SK-N-SH treated with all-trans-retinoic acid at 6 μM for 48 hours (cell line): ENCODE measurements around the gene BABAM1.
A peak's percentile ranks its signal among the peaks of the same experiment; 100 is the strongest.

Experiments used
- ATAC-seq: fragments of 200-7000 bp; cut with Tn5 transposase; 3 replicates; pipeline ENCODE4 v1.9.1; 2020; ENCODE audit warnings: mild to moderate bottlenecking, moderate library complexity
- ARNTL ChIP-seq: fragments of 450-650 bp; formaldehyde crosslinking; IDR thresholded peaks from 2 replicates; pipeline ENCODE4 v1.5.0; 2020; ENCODE audit warnings: low read depth, mild to moderate bottlenecking, moderate library complexity, borderline replicate concordance
- BACH2 ChIP-seq: fragments of 250-450 bp; sonication (Bioruptor Pico); IDR thresholded peaks from 2 replicates; pipeline ENCODE4 v1.9.0; 2021; ENCODE audit warnings: mild to moderate bottlenecking, borderline replicate concordance
- CREB5 ChIP-seq: fragments of 250-450 bp; sonication (Bioruptor Pico); IDR thresholded peaks from 2 replicates; pipeline ENCODE4 v1.5.1; 2020; ENCODE audit warnings: low read depth, mild to moderate bottlenecking, moderate library complexity
- CSDC2 ChIP-seq: fragments of 250-450 bp; sonication (Bioruptor Pico); IDR thresholded peaks from 2 replicates; pipeline ENCODE4 v1.5.0; 2020; ENCODE audit warnings: mild to moderate bottlenecking, moderate library complexity
- CSRNP3 ChIP-seq: fragments of 250-450 bp; sonication (Bioruptor Pico); IDR thresholded peaks from 2 replicates; pipeline ENCODE4 v1.5.1; 2021; ENCODE audit warnings: mild to moderate bottlenecking, moderate library complexity
- ESRRG ChIP-seq: fragments of 250-450 bp; sonication (Bioruptor Pico); IDR thresholded peaks from 2 replicates; pipeline ENCODE4 v1.6.1; 2021; ENCODE audit warnings: mild to moderate bottlenecking
- GLIS3 ChIP-seq: fragments of 250-450 bp; sonication (Bioruptor Pico); IDR thresholded peaks from 2 replicates; pipeline ENCODE4 v1.5.0; 2020; ENCODE audit warnings: mild to moderate bottlenecking, moderate library complexity
- ISL1 ChIP-seq: fragments of 250-450 bp; sonication (Bioruptor Pico); IDR thresholded peaks from 2 replicates; pipeline ENCODE4 v2.1.2; 2022; ENCODE audit warnings: mild to moderate bottlenecking, moderate library complexity
- OSR1 ChIP-seq: fragments of 250-450 bp; sonication (Bioruptor Pico); IDR thresholded peaks from 2 replicates; pipeline ENCODE4 v1.8.0; 2022; ENCODE audit warnings: moderate library complexity, mild to moderate bottlenecking, inconsistent platforms
- PATZ1 ChIP-seq: fragments of 250-450 bp; sonication (Bioruptor Pico); IDR thresholded peaks from 2 replicates; pipeline ENCODE4 v1.8.0; 2020; ENCODE audit warnings: mild to moderate bottlenecking, moderate library complexity, borderline replicate concordance
- POU6F1 ChIP-seq: fragments of 250-450 bp; sonication (Bioruptor Pico); IDR thresholded peaks from 2 replicates; pipeline ENCODE4 v1.8.0; 2021; ENCODE audit warnings: low read depth, mild to moderate bottlenecking, moderate library complexity, borderline replicate concordance
- PPARA ChIP-seq: fragments of 250-450 bp; sonication (Bioruptor Pico); IDR thresholded peaks from 2 replicates; pipeline ENCODE4 v1.5.0; 2020; ENCODE audit warnings: mild to moderate bottlenecking, borderline replicate concordance
- RARB ChIP-seq: fragments of 250-450 bp; sonication (Bioruptor Pico); IDR thresholded peaks from 2 replicates; pipeline ENCODE4 v1.8.0; 2021; ENCODE audit warnings: mild to moderate bottlenecking, moderate library complexity
- SNAI2 ChIP-seq: fragments of 250-450 bp; sonication (Bioruptor Pico); IDR thresholded peaks from 2 replicates; pipeline ENCODE4 v1.5.0; 2020; ENCODE audit warnings: mild to moderate bottlenecking, moderate library complexity
- TCF4 ChIP-seq: fragments of 250-450 bp; sonication (Bioruptor Pico); IDR thresholded peaks from 2 replicates; pipeline ENCODE4 v1.8.0; 2021; ENCODE audit warnings: mild to moderate bottlenecking, moderate library complexity, borderline replicate concordance
- TSHZ2 ChIP-seq: fragments of 250-450 bp; sonication (Bioruptor Pico); IDR thresholded peaks from 2 replicates; pipeline ENCODE4 v1.5.0; 2020; ENCODE audit warnings: mild to moderate bottlenecking, moderate library complexity
- ZC3H10 ChIP-seq: fragments of 250-450 bp; sonication (Bioruptor Pico); IDR thresholded peaks from 2 replicates; pipeline ENCODE4 v1.5.1; 2021; ENCODE audit warnings: mild to moderate bottlenecking, moderate library complexity
- ZFP3 ChIP-seq: fragments of 250-450 bp; sonication (Bioruptor Pico); IDR thresholded peaks from 2 replicates; pipeline ENCODE4 v1.5.0; 2020; ENCODE audit warnings: mild to moderate bottlenecking, moderate library complexity
- ZFP30 ChIP-seq: fragments of 450-650 bp; formaldehyde crosslinking; IDR thresholded peaks from 2 replicates; pipeline ENCODE4 v1.5.0; 2022; ENCODE audit warnings: mild to moderate bottlenecking, moderate library complexity
- ZNF565 ChIP-seq: fragments of 450-650 bp; formaldehyde crosslinking; conservative IDR thresholded peaks from 2 replicates; pipeline ENCODE4 v1.5.0; 2020; ENCODE audit warnings: low read depth, mild to moderate bottlenecking, moderate library complexity
- ZNF70 ChIP-seq: fragments of 450-650 bp; formaldehyde crosslinking; IDR thresholded peaks from 2 replicates; pipeline ENCODE4 v1.5.0; 2020; ENCODE audit warnings: mild to moderate bottlenecking, moderate library complexity
- ZNF8 ChIP-seq: fragments of 450-650 bp; formaldehyde crosslinking; IDR thresholded peaks from 2 replicates; pipeline ENCODE4 v1.5.0; 2020; ENCODE audit warnings: mild to moderate bottlenecking, moderate library complexity

The BABAM1 gene

GRCh38 chr19:17289489-17289888, 22.2 kb downstream of the BABAM1 start:
- no peak for TF ChIP-seq ISL1 (CRISPR knock-in tag)
- no peak for TF ChIP-seq TSHZ2 (CRISPR knock-in tag)
- TF ChIP-seq SNAI2 (CRISPR knock-in tag), result no peak
- TF ChIP-seq POU6F1 (CRISPR knock-in tag), result no peak
- no peak for TF ChIP-seq TCF4 (CRISPR knock-in tag)
- TF ChIP-seq ESRRG (CRISPR knock-in tag), result no peak
- TF ChIP-seq ZNF565, result no peak
- TF ChIP-seq CSDC2 (CRISPR knock-in tag), result no peak
- TF ChIP-seq ARNTL, result no peak
- no peak for TF ChIP-seq OSR1 (CRISPR knock-in tag)
- TF ChIP-seq PATZ1 (CRISPR knock-in tag), result no peak
- no peak for TF ChIP-seq PPARA (CRISPR knock-in tag)
- no peak for TF ChIP-seq ZNF8 (CRISPR knock-in tag)
- no peak for TF ChIP-seq ZFP3 (CRISPR knock-in tag)
- TF ChIP-seq ZNF70, result no peak
- no peak for TF ChIP-seq ZFP30 (CRISPR knock-in tag)
- TF ChIP-seq CREB5 (CRISPR knock-in tag), result no peak
- no peak for TF ChIP-seq BACH2 (CRISPR knock-in tag)
- no peak for TF ChIP-seq RARB
- TF ChIP-seq GLIS3, result no peak
- TF ChIP-seq, all 23 proteins: peak for 0
- ATAC-seq, result peak; percentile 75

GRCh38 chr19:17292301-17293074, 25.2 kb downstream of the BABAM1 start:
- ATAC-seq, result peak; percentile 91
- TF ChIP-seq ZFP3 (CRISPR knock-in tag) (no peak), ZNF8 (CRISPR knock-in tag) (no peak), PATZ1 (CRISPR knock-in tag) (no peak), OSR1 (CRISPR knock-in tag) (no peak), SNAI2 (CRISPR knock-in tag) (no peak), BACH2 (CRISPR knock-in tag) (no peak), ESRRG (CRISPR knock-in tag) (no peak), ZC3H10 (CRISPR knock-in tag) (no peak), CSRNP3 (CRISPR knock-in tag) (no peak), POU6F1 (CRISPR knock-in tag) (no peak), RARB (no peak), GLIS3 (no peak), CREB5 (CRISPR knock-in tag) (no peak), CSDC2 (CRISPR knock-in tag) (no peak), ARNTL (no peak), ZNF70 (no peak)
